GM12878 (cell line): ENCODE data around the gene PLPP7. TPM values are rescaled to one million over a fixed set of nuclear protein-coding genes. Genes with fewer than 3 reads are reported as not detected.

ENCODE experiments used
- ATAC-seq: fragments of 200-7000 bp; cut with Tn5 transposase; 3 replicates; pipeline ENCODE4 v1.9.1; 2020; ENCODE audit warnings: mild to moderate bottlenecking, moderate library complexity
- BruUV-seq: library from RNA; stranded (reverse); fragments of 400-500 nt; replicated peaks from 2 replicates; lab custom pipeline; 2021; lab: Mats Ljungman, UMichigan
- CTCF ChIA-PET: fragments of 300-600 bp; sonication (Branson Sonifier 250); formaldehyde crosslinking; extraction: SDS; loops from one replicate; lab custom pipeline; 2021; ENCODE audit warnings: inconsistent platforms; lab: Yijun Ruan, JAX
- POLR2A ChIA-PET: fragments of 350-600 bp; formaldehyde crosslinking; extraction: SDS; loops from one replicate; lab custom pipeline; 2021; ENCODE audit warnings: inconsistent platforms; lab: Charles Lee
- RAD21 ChIA-PET: fragments of 300-600 bp; sonication (Branson Sonifier 250); formaldehyde crosslinking; loops from one replicate; lab custom pipeline; 2023; ENCODE audit warnings: antibody characterized with exemption; ENCODE audit not compliant: unreplicated experiment; lab: Charles Lee
- SMC1A ChIA-PET: fragments of 300-600 bp; sonication (Branson Sonifier 250); formaldehyde crosslinking; loops from one replicate; lab custom pipeline; 2023; ENCODE audit not compliant: unreplicated experiment, uncharacterized antibody; lab: Charles Lee
- DNase-seq: peaks from one replicate; pipeline ENCODE4 v3.0.0-alpha.2; 2011; ENCODE audit warnings: low read depth, low spot score
- FAIRE-seq: peaks from 3 replicates; lab custom pipeline; 2011; peaks lifted over from hg19 to GRCh38; lab: Jason Lieb, UNC
- H2AFZ ChIP-seq: 2 replicates; pipeline ENCODE4 v1.6.0; 2011; ENCODE audit warnings: low read depth, low read length, control low read depth; ENCODE audit not compliant: control insufficient read depth
- H3K27ac ChIP-seq: 2 replicates; pipeline ENCODE4 v1.5.1; 2011; ENCODE audit warnings: control low read depth; ENCODE audit not compliant: control insufficient read depth, insufficient read depth
- H3K27me3 ChIP-seq, 2 experiments: replicated peaks in 1 of 2; 2 replicates each; pipeline versions ENCODE4 v1.6.0 to v1.6.1; 2011; ENCODE audit warnings: low read length in 1 of 2; ENCODE audit not compliant: control insufficient read depth in 2 of 2, insufficient read depth in 2 of 2
- H3K36me3 ChIP-seq, 2 experiments: 2 replicates each; pipeline ENCODE4 v1.5.1; 2011; ENCODE audit warnings: low read length in 1 of 2; ENCODE audit not compliant: control insufficient read depth in 2 of 2, insufficient read depth in 2 of 2
- H3K4me1 ChIP-seq: 2 replicates; pipeline ENCODE4 v1.6.1; 2011; ENCODE audit warnings: mild to moderate bottlenecking, low read length, moderate library complexity, mixed read lengths; ENCODE audit not compliant: control insufficient read depth, insufficient read depth
- H3K4me2 ChIP-seq: 2 replicates; pipeline ENCODE4 v1.6.0; 2011; ENCODE audit warnings: control low read depth; ENCODE audit not compliant: control insufficient read depth, insufficient read depth
- H3K4me3 ChIP-seq: fragments of 200-600 bp; sonication (generic); 2 replicates; pipeline ENCODE4 v1.5.1; 2016
- H3K79me2 ChIP-seq: 2 replicates; pipeline ENCODE4 v1.6.0; 2011; ENCODE audit warnings: low read length; ENCODE audit not compliant: control insufficient read depth, insufficient read depth
- H3K9ac ChIP-seq: 2 replicates; pipeline ENCODE4 v1.8.0; 2011; ENCODE audit warnings: low read length, control low read depth, mixed read lengths; ENCODE audit not compliant: control insufficient read depth, insufficient read depth
- H3K9me3 ChIP-seq: replicated peaks from 3 replicates; pipeline ENCODE4 v1.5.1; 2011; ENCODE audit warnings: mild to moderate bottlenecking, low read length; ENCODE audit not compliant: control insufficient read depth, insufficient read depth
- H4K20me1 ChIP-seq: 2 replicates; pipeline ENCODE4 v1.6.0; 2011; ENCODE audit not compliant: control insufficient read depth, insufficient read depth
- ASH2L ChIP-seq: fragments of 300-600, 200-600 bp; sonication (generic); IDR thresholded peaks from 2 replicates; pipeline ENCODE4 v1.6.1; 2017; ENCODE audit warnings: low read depth, mild to moderate bottlenecking, borderline replicate concordance
- BCL3 ChIP-seq: IDR thresholded peaks from 2 replicates; pipeline ENCODE4 v1.6.1; 2011; ENCODE audit warnings: borderline replicate concordance, low read depth, mild to moderate bottlenecking, moderate library complexity, low read length; ENCODE audit not compliant: insufficient read depth, poor library complexity, severe bottlenecking
- FOXM1 ChIP-seq: IDR thresholded peaks from 2 replicates; pipeline ENCODE4 v1.6.1; 2012; ENCODE audit warnings: low read depth, mild to moderate bottlenecking, inconsistent platforms, low read length, moderate library complexity
- KAT2A ChIP-seq: conservative IDR thresholded peaks from 2 replicates; pipeline ENCODE4 v1.6.1; 2011; ENCODE audit warnings: low read depth, low read length; ENCODE audit not compliant: control insufficient read depth
- MXI1 ChIP-seq: fragments of 150-350 bp; IDR thresholded peaks from 2 replicates; pipeline ENCODE4 v1.6.1; 2011; ENCODE audit warnings: low read depth, mild to moderate bottlenecking, inconsistent platforms, low read length, improper control_type of control experiment
- PBX3 ChIP-seq: IDR thresholded peaks from 2 replicates; pipeline ENCODE4 v1.6.1; 2011; ENCODE audit warnings: mild to moderate bottlenecking, low read depth, low read length, moderate library complexity; ENCODE audit not compliant: insufficient replicate concordance
- ZBTB11 ChIP-seq: fragments of 450-650 bp; formaldehyde crosslinking; IDR thresholded peaks from 2 replicates; pipeline ENCODE4 v1.5.0; 2022; ENCODE audit warnings: mild to moderate bottlenecking, missing genetic modification characterization
- ZBTB4 ChIP-seq: fragments of 450-650 bp; formaldehyde crosslinking; IDR thresholded peaks from 2 replicates; pipeline ENCODE4 v1.4.0; 2022; ENCODE audit warnings: mild to moderate bottlenecking, moderate library complexity
- ZNF622 ChIP-seq: fragments of 450-650 bp; IDR thresholded peaks from 2 replicates; pipeline ENCODE4 v1.6.1; 2017; ENCODE audit warnings: mild to moderate bottlenecking, inconsistent platforms
- ZSCAN29 ChIP-seq: fragments of 450-650 bp; IDR thresholded peaks from 2 replicates; pipeline ENCODE4 v1.6.1; 2017; ENCODE audit warnings: mild to moderate bottlenecking, moderate library complexity
- WGBS: methylation state at CpG from one replicate; pipeline ENCODE4 v1.1.6; 2016; ENCODE audit warnings: low lambda C conversion rate; ENCODE audit not compliant: insufficient replicate concordance, insufficient coverage; ENCODE audit errors: missing lambda C conversion rate; 5-methylcytosine and 5-hydroxymethylcytosine counted together
- in situ Hi-C: fragments of 300-500 bp; cut with MboI; formaldehyde crosslinking; loops from 9 replicates; pipeline ENCODE4 v1.14.3; 2018; ENCODE audit warnings: mixed read lengths
- intact Hi-C: fragments of 100-400 bp; cut with micrococcal nuclease; formaldehyde crosslinking; loops from one replicate; pipeline ENCODE4 v1.14.2; 2022; ENCODE audit not compliant: unreplicated experiment
- polyA plus RNA-seq, 11 experiments: library from polyadenylated mRNA; depleted of rRNA in 4 of 11; unstranded in 6 of 11; stranded (reverse) in 5 of 11; fragments of >200 nt; fragmentation: Nextera tagmentation in 4 of 11; fragmentation: Illumina TruSeq in 1 of 11; extraction: Ambion mirVana in 4 of 11; extraction: Trizol in 1 of 11; gene quantifications; 1 replicate in 1 of 11; 2 replicates in 10 of 11; pipeline versions ENCODE4 v1.2.1 to v1.2.3, GENCODE V29; 2011 to 2016; ENCODE audit warnings: inconsistent platforms in 2 of 11, missing spikeins in 2 of 11, low read depth in 1 of 11
- total RNA-seq, 4 experiments: library from RNA; depleted of rRNA in 3 of 4; stranded (reverse); fragments of >200 nt in 3 of 4; fragmentation: Illumina TruSeq in 1 of 4; extraction: Trizol in 1 of 4; gene quantifications; 2 replicates each; pipeline versions ENCODE4 v1.2.1 to v1.2.3, GENCODE V29; 2013 to 2021

PLPP7 gene
- total and polyA plus RNA-seq, 10 of the 15 experiments (the other 5 are each of a cell fraction or from before 2014, with no cell fraction given): 0.05 to 1.0 (median 0.40) TPM; not detected in 3

- intact Hi-C loops: loop anchor here (5.0 kb wide), 1 partner anchor 97 kb away; no protein-coding TSS in a partner anchor
- RAD21 ChIA-PET: interaction anchor here (0.6 to 6.0 kb wide), 5 partner anchors 64 to 277 kb away, joined by 3 to 74 read pairs (median 6); no protein-coding TSS in a partner anchor
- POLR2A ChIA-PET: interaction anchor here (0.5 to 0.6 kb wide), 2 partner anchors 86 to 156 kb away, joined by 4 to 5 read pairs; no protein-coding TSS in a partner anchor
- Histone ChIP-seq H3K27me3 (no peaks in the 10 kb centered on the region), H3K27ac (no peak overlapping the region), H3K9ac (no peak overlapping the region), H3K4me3 (no peak overlapping the region), H2AFZ (no peak overlapping the region), H3K4me1 (no peaks in the 10 kb centered on the region), H3K79me2 (no peaks in the 10 kb centered on the region), H3K36me3 (no peaks in the 10 kb centered on the region), H3K9me3 (no peaks in the 10 kb centered on the region), H4K20me1 (no peaks in the 10 kb centered on the region), H3K4me2 (no peak overlapping the region)
- in situ Hi-C loops: loop anchor here (5.0 kb wide), 2 partner anchors 157 to 277 kb away; no protein-coding TSS in a partner anchor
- SMC1A ChIA-PET: interaction anchor here (0.6 to 7.6 kb wide), 3 partner anchors 41 to 155 kb away, joined by 3 to 130 read pairs (median 4); no protein-coding TSS in a partner anchor
- FAIRE-seq (no peak), DNase-seq (no peak), ATAC-seq (no peak; the same call in 2 of the 3 replicates)
- WGBS: 37% methylated on average over 13 of the region's 13 CpGs
- BruUV-seq: no TSS peak
- CTCF ChIA-PET: interaction anchor here (0.6 to 6.3 kb wide), 6 partner anchors 56 to 278 kb away, joined by 3 to 171 read pairs (median 6); no protein-coding TSS in a partner anchor
- TF ChIP-seq PBX3: no peak
- TF ChIP-seq MXI1: no peak
- no peak for TF ChIP-seq ASH2L
- no peak for TF ChIP-seq ZNF622
- no peak for TF ChIP-seq ZSCAN29
- TF ChIP-seq ZBTB11: no peak
- no peak for TF ChIP-seq BCL3
- TF ChIP-seq ZBTB4 (CRISPR knock-in tag): no peak
- no peak for TF ChIP-seq KAT2A
- no peak for TF ChIP-seq FOXM1
Observed at GRCh38 chr9:131334629-131335367, 45.3 kb downstream of the PLPP7 start.
